ENCODE data around the gene ITGB2. TPM values are rescaled to one million over a fixed set of nuclear protein-coding genes. Genes with fewer than 3 reads are reported as not detected.

ITGB2 gene
- total RNA-seq, 1 experiment from 2014 or later = 1.5 TPM

GRCh38 chr21:44918107-44918470 is 2.6 kb downstream of the ITGB2 start:
- BruUV-seq (replicated peaks) = no TSS peak
- Histone ChIP-seq H3K4me1 (ENCODE audit: control insufficient read depth in 1 of 2, insufficient read depth in 2 of 2, low read length in 2 of 2) (peaks cover 2 to 38% of the 10 kb centered on the region in 2 experiments; a peak in 3 of 4 replicates), H3K27me3 (ENCODE audit: insufficient read depth, low read length) (peaks cover 25% of the 10 kb centered on the region), H3K79me2 (ENCODE audit: insufficient read depth, low read length) (no peaks in the 10 kb centered on the region), H3K36me3 (ENCODE audit: control insufficient read depth in 1 of 2, insufficient read depth in 2 of 2, low read length in 2 of 2) (no peaks in the 10 kb centered on the region), H3K9ac (ENCODE audit: low read length) (no peak overlapping the region), H3K9me2 (ENCODE audit: insufficient read depth) (no peaks in the 10 kb centered on the region), H4K20me1 (ENCODE audit: insufficient read depth) (no peaks in the 10 kb centered on the region), H3K4me3 (replicated peaks in 1 of 2; ENCODE audit: low read depth in 1 of 2, low read length in 2 of 2) (no peak overlapping the region), H3K27ac (ENCODE audit: low read depth, low read length) (no peak overlapping the region), H2AFZ (ENCODE audit: low read depth, low read length, poor library complexity, severe bottlenecking) (no peak overlapping the region), H3K9me3 (ENCODE audit: control insufficient read depth in 1 of 2, insufficient read depth in 1 of 2, low read depth in 1 of 2, low read length in 2 of 2) (no peaks in the 10 kb centered on the region), H3K4me2 (ENCODE audit: low read length) (no peak overlapping the region)
- RAD21 ChIA-PET (ENCODE audit: low non-redundant PET in 1 of 2, low total read pairs in 2 of 2, uncharacterized antibody in 2 of 2, unreplicated experiment in 2 of 2) = no interaction called here
- CTCF ChIA-PET = interaction anchor here (1.3 kb wide), 1 partner anchor 26 kb away, joined by 3 read pairs; no protein-coding TSS in a partner anchor
- POLR2A ChIA-PET = interaction anchor here (1.6 kb wide), 1 partner anchor 9 kb away, joined by 5 read pairs; no protein-coding TSS in a partner anchor
- intact Hi-C loops (cut with micrococcal nuclease) = no loop called here
- ATAC-seq (no peak), DNase-seq (ENCODE audit: low read depth, low spot score) (no peak)
- no peak for TF ChIP-seq ZNF274 (IDR thresholded peaks at IDR 0.05; ENCODE audit: low read depth, low read length)
- TF ChIP-seq SP1 (IDR thresholded peaks at IDR 0.05; ENCODE audit: low read depth) = no peak
- TF ChIP-seq FOSL1 (IDR thresholded peaks at IDR 0.05; ENCODE audit: low read depth) = no peak
- TF ChIP-seq POLR2A (IDR thresholded peaks at IDR 0.05; ENCODE audit: borderline replicate concordance, extremely low read depth, insufficient read depth, insufficient read length) = no peak
- TF ChIP-seq SRF (IDR thresholded peaks at IDR 0.05; ENCODE audit: low read depth) = no peak
- no peak for TF ChIP-seq EZH2phosphoT487 (IDR thresholded peaks at IDR 0.05; ENCODE audit: borderline replicate concordance)
- no peak for TF ChIP-seq REST (IDR thresholded peaks at IDR 0.05; ENCODE audit: low read depth)
- TF ChIP-seq POLR2AphosphoS5 (IDR thresholded peaks at IDR 0.05; ENCODE audit: low read depth, low read length) = no peak
- no peak for TF ChIP-seq ZFX (IDR thresholded peaks at IDR 0.05)
- TF ChIP-seq ELF1 (IDR thresholded peaks at IDR 0.05; ENCODE audit: borderline replicate concordance, low read depth) = no peak
- no peak for TF ChIP-seq MAX (IDR thresholded peaks at IDR 0.05)
- TF ChIP-seq CEBPB (IDR thresholded peaks at IDR 0.05; ENCODE audit: low read depth) = no peak
- TF ChIP-seq CTCF (IDR thresholded peaks at IDR 0.05 in 2 of 3, conservative IDR thresholded peaks at IDR 0.05 in 1 of 3; ENCODE audit: borderline replicate concordance in 1 of 3, insufficient read depth in 1 of 3, low read depth in 2 of 3, low read length in 2 of 3) = no peak
- TF ChIP-seq JUND (IDR thresholded peaks at IDR 0.05) = no peak
- no peak for TF ChIP-seq RAD21 (IDR thresholded peaks at IDR 0.05; ENCODE audit: low read depth)
- no peak for TF ChIP-seq CBX3 (IDR thresholded peaks at IDR 0.05; ENCODE audit: low read depth)
- no peak for TF ChIP-seq ATF3 (IDR thresholded peaks at IDR 0.05)
- TF ChIP-seq YY1 (IDR thresholded peaks at IDR 0.05; ENCODE audit: extremely low read depth, insufficient replicate concordance, low read depth, low read length) = no peak
